NAMALWA (cell line): ENCODE measurements around the gene CLMP.
"Not testable (repeated sequence)": the region's sequence is repeated elsewhere in the genome, so short reads cannot be mapped to it uniquely, and the experiment has no call there.

ENCODE experiments used
- DNase-seq: peaks from one replicate; pipeline ENCODE4 v3.0.0-alpha.2; 2015; ENCODE audit warnings: low spot score

Gene CLMP

GRCh38 chr11:123168241-123168640, 26.8 kb downstream of the CLMP start:
- DNase-seq, result no peak

GRCh38 chr11:123166071-123166559, 28.9 kb downstream of the CLMP start:
- DNase-seq, result peak; percentile 36

GRCh38 chr11:123164732-123165450, 30.2 kb downstream of the CLMP start:
- DNase-seq, result no peak

- DNase-seq, result no peak
Observed at GRCh38 chr11:123163621-123164020, 31.4 kb downstream of the CLMP start.

GRCh38 chr11:123161376-123162030, 33.5 kb downstream of the CLMP start:
- no peak for DNase-seq

GRCh38 chr11:123159183-123159857, 35.7 kb downstream of the CLMP start:
- no peak for DNase-seq

- DNase-seq, result no peak
Observed at GRCh38 chr11:123158033-123159003, 36.7 kb downstream of the CLMP start.

- no peak for DNase-seq
Observed at GRCh38 chr11:123152951-123153350, 42.1 kb downstream of the CLMP start.

- DNase-seq, result not testable (repeated sequence)
Observed at GRCh38 chr11:123152346-123152745, 42.7 kb downstream of the CLMP start.

GRCh38 chr11:123151796-123152195, 43.3 kb downstream of the CLMP start:
- no peak for DNase-seq

GRCh38 chr11:123151366-123151765, 43.7 kb downstream of the CLMP start:
- DNase-seq, result no peak

GRCh38 chr11:123150882-123151281, 44.2 kb downstream of the CLMP start:
- no peak for DNase-seq

- DNase-seq, result no peak
Observed at GRCh38 chr11:123148965-123149364, 46.1 kb downstream of the CLMP start.

GRCh38 chr11:123145661-123146060, 49.4 kb downstream of the CLMP start:
- no peak for DNase-seq

- DNase-seq, result no peak
Observed at GRCh38 chr11:123145220-123145619, 49.8 kb downstream of the CLMP start.

- DNase-seq, result no peak
Observed at GRCh38 chr11:123144707-123145106, 50.3 kb downstream of the CLMP start.

GRCh38 chr11:123143921-123144320, 51.1 kb downstream of the CLMP start:
- no peak for DNase-seq

GRCh38 chr11:123143476-123143875, 51.6 kb downstream of the CLMP start:
- no peak for DNase-seq

- no peak for DNase-seq
Observed at GRCh38 chr11:123139206-123139605, 55.8 kb downstream of the CLMP start.

- no peak for DNase-seq
Observed at GRCh38 chr11:123137431-123138224, 57.4 kb downstream of the CLMP start.

GRCh38 chr11:123135863-123136446, 59.1 kb downstream of the CLMP start:
- no peak for DNase-seq
